H1 (cell line): ENCODE results near the gene TMEM220. TPM values are rescaled to one million over a fixed set of nuclear protein-coding genes. Genes with fewer than 3 reads are reported as not detected.

ENCODE experiments used
- CTCF ChIA-PET: fragments of 300-600 bp; sonication (Branson Sonifier 250); formaldehyde crosslinking; loops from one replicate; lab custom pipeline; 2021; ENCODE audit not compliant: partially characterized antibody; lab: Charles Lee
- POLR2A ChIA-PET: fragments of 300-600 bp; sonication (Branson Sonifier 250); formaldehyde crosslinking; loops from one replicate; lab custom pipeline; 2021; ENCODE audit warnings: inconsistent platforms; ENCODE audit not compliant: partially characterized antibody; lab: Charles Lee
- DNase-seq, 2 experiments: peaks; one replicate each; pipeline versions ENCODE4 v3.0.0 to v3.0.0-alpha.2; 2010 to 2022; ENCODE audit warnings: low spot score in 2 of 2, low read depth in 1 of 2, mixed read lengths in 1 of 2
- FAIRE-seq: peaks from 2 replicates; lab custom pipeline; 2011; peaks lifted over from hg19 to GRCh38; lab: Jason Lieb, UNC
- H2AFZ ChIP-seq: 2 replicates; pipeline ENCODE4 v1.8.1; 2012; ENCODE audit warnings: low read length, inconsistent platforms
- H2AK5ac ChIP-seq: 2 replicates; pipeline ENCODE4 v1.6.1; 2013; ENCODE audit warnings: low read depth, low read length
- H2BK120ac ChIP-seq: replicated peaks from 2 replicates; pipeline ENCODE3; 2013; ENCODE audit warnings: low read depth, low read length, inconsistent platforms
- H2BK12ac ChIP-seq: 2 replicates; pipeline ENCODE4 v1.6.1; 2013; ENCODE audit warnings: low read depth, low read length
- H2BK15ac ChIP-seq: 2 replicates; pipeline ENCODE4 v1.6.1; 2013; ENCODE audit warnings: low read length
- H2BK20ac ChIP-seq: 2 replicates; pipeline ENCODE4 v1.6.1; 2013; ENCODE audit warnings: low read length
- H2BK5ac ChIP-seq: 2 replicates; pipeline ENCODE4 v1.6.1; 2013; ENCODE audit warnings: low read depth, low read length
- H3K14ac ChIP-seq: 2 replicates; pipeline ENCODE4 v1.6.1; 2013; ENCODE audit warnings: inconsistent platforms; ENCODE audit not compliant: insufficient read length
- H3K18ac ChIP-seq: 2 replicates; pipeline ENCODE4 v1.6.1; 2013; ENCODE audit warnings: low read length; ENCODE audit errors: extremely low read depth
- H3K23ac ChIP-seq: 2 replicates; pipeline ENCODE4 v1.6.1; 2013; ENCODE audit warnings: inconsistent platforms; ENCODE audit not compliant: insufficient read length
- H3K23me2 ChIP-seq: 2 replicates; pipeline ENCODE4 v1.6.1; 2013; ENCODE audit warnings: low read depth, low read length
- H3K27ac ChIP-seq: 2 replicates; pipeline ENCODE4 v1.6.1; 2011; ENCODE audit warnings: low read depth, low read length, inconsistent platforms
- H3K27me3 ChIP-seq, 4 experiments: replicated peaks in 1 of 4; 1 replicate in 1 of 4; 2 replicates in 3 of 4; pipeline versions ENCODE4 v1.6.1 to v1.8.1; 2011 to 2013; ENCODE audit warnings: low read length in 3 of 4, mild to moderate bottlenecking in 3 of 4, inconsistent platforms in 2 of 4, mixed read lengths in 2 of 4, moderate library complexity in 1 of 4; ENCODE audit not compliant: control insufficient read depth in 3 of 4, insufficient read depth in 3 of 4; ENCODE audit errors: extremely low read depth in 1 of 4
- H3K36me3 ChIP-seq, 4 experiments: 2 replicates each; pipeline versions ENCODE4 v1.6.1 to v1.8.1; 2011 to 2013; ENCODE audit warnings: mild to moderate bottlenecking in 4 of 4, low read length in 3 of 4, moderate library complexity in 2 of 4, control low read depth in 1 of 4, inconsistent platforms in 1 of 4; ENCODE audit not compliant: insufficient read depth in 4 of 4, control insufficient read depth in 2 of 4
- H3K4ac ChIP-seq: replicated peaks from 2 replicates; pipeline ENCODE3; 2013; ENCODE audit warnings: low read length, low read depth, mixed read lengths, inconsistent platforms; ENCODE audit not compliant: insufficient read length
- H3K4me1 ChIP-seq, 4 experiments: replicated peaks in 1 of 4; 1 replicate in 1 of 4; 2 replicates in 3 of 4; pipeline versions ENCODE4 v1.6.1 to v1.8.1; 2011 to 2013; ENCODE audit warnings: low read length in 3 of 4, inconsistent platforms in 2 of 4, mixed read lengths in 1 of 4; ENCODE audit not compliant: insufficient read depth in 4 of 4, control insufficient read depth in 3 of 4
- H3K4me2 ChIP-seq, 2 experiments: 2 replicates each; pipeline versions ENCODE4 v1.6.1 to v1.8.1; 2011 to 2013; ENCODE audit warnings: low read depth in 2 of 2, low read length in 2 of 2, control low read depth in 1 of 2, inconsistent platforms in 1 of 2, mild to moderate bottlenecking in 1 of 2; ENCODE audit not compliant: insufficient read depth in 1 of 2
- H3K4me3 ChIP-seq, 4 experiments: fragments of 200-600, 300-600 bp in 1 of 4; sonication (generic), shearing (Covaris generic), sonication (Bioruptor Twin) in 1 of 4; 2 replicates each; pipeline versions ENCODE4 v1.5.1 to v1.8.1; 2011 to 2016; ENCODE audit warnings: low read length in 4 of 4, low read depth in 3 of 4, control low read depth in 2 of 4, inconsistent platforms in 2 of 4, mild to moderate bottlenecking in 2 of 4, mixed read lengths in 1 of 4, moderate library complexity in 1 of 4; ENCODE audit not compliant: insufficient read depth in 2 of 4; ENCODE audit errors: extremely low read depth in 1 of 4
- H3K56ac ChIP-seq: replicated peaks from 2 replicates; pipeline ENCODE3; 2013; ENCODE audit warnings: low read depth, mild to moderate bottlenecking, mixed read lengths, low read length, inconsistent platforms; ENCODE audit not compliant: insufficient read length
- H3K79me1 ChIP-seq: 2 replicates; pipeline ENCODE4 v1.6.1; 2013; ENCODE audit warnings: low read depth, low read length, control low read depth
- H3K79me2 ChIP-seq, 2 experiments: 2 replicates each; pipeline versions ENCODE4 v1.6.1 to v1.8.1; 2012 to 2013; ENCODE audit warnings: low read length in 2 of 2, mild to moderate bottlenecking in 2 of 2, inconsistent platforms in 1 of 2; ENCODE audit not compliant: insufficient read depth in 2 of 2, control insufficient read depth in 1 of 2
- H3K9ac ChIP-seq, 4 experiments: replicated peaks in 1 of 4; 1 replicate in 1 of 4; 2 replicates in 3 of 4; pipeline versions ENCODE4 v1.6.1 to v1.8.1; 2011 to 2013; ENCODE audit warnings: low read depth in 3 of 4, low read length in 3 of 4, control low read depth in 2 of 4, mild to moderate bottlenecking in 2 of 4, moderate library complexity in 2 of 4, inconsistent platforms in 1 of 4; ENCODE audit errors: extremely low read depth in 1 of 4
- H3K9me3 ChIP-seq, 2 experiments: 2 replicates each; pipeline versions ENCODE4 v1.6.1 to v1.8.1; 2012 to 2013; ENCODE audit warnings: mild to moderate bottlenecking in 2 of 2, moderate library complexity in 2 of 2, control low read depth in 1 of 2, inconsistent platforms in 1 of 2, low read depth in 1 of 2, low read length in 1 of 2, mixed read lengths in 1 of 2; ENCODE audit not compliant: insufficient read depth in 2 of 2
- H4K20me1 ChIP-seq, 2 experiments: replicated peaks in 1 of 2; 2 replicates each; pipeline versions ENCODE3 to v1.8.1; 2011 to 2013; ENCODE audit warnings: inconsistent platforms in 2 of 2, low read length in 2 of 2, mild to moderate bottlenecking in 1 of 2; ENCODE audit not compliant: insufficient read depth in 2 of 2, control insufficient read depth in 1 of 2
- H4K5ac ChIP-seq: 2 replicates; pipeline ENCODE4 v1.6.1; 2013; ENCODE audit warnings: low read length, low read depth, mixed read lengths, inconsistent platforms; ENCODE audit not compliant: insufficient read length
- H4K8ac ChIP-seq: 2 replicates; pipeline ENCODE4 v1.8.0; 2013; ENCODE audit warnings: mild to moderate bottlenecking, moderate library complexity, low read length, inconsistent platforms; ENCODE audit not compliant: insufficient read depth; ENCODE audit errors: extremely low read depth
- H4K91ac ChIP-seq: replicated peaks from 2 replicates; pipeline ENCODE3; 2013; ENCODE audit warnings: low read length, mixed read lengths, inconsistent platforms; ENCODE audit not compliant: insufficient read length
- GTF2F1 ChIP-seq: IDR thresholded peaks from 2 replicates; pipeline ENCODE4 v1.6.1; 2012; ENCODE audit warnings: low read depth, low read length, improper control_type of control experiment, borderline replicate concordance
- JUN ChIP-seq: IDR thresholded peaks from 2 replicates; pipeline ENCODE4 v1.6.1; 2011; ENCODE audit warnings: low read depth, mild to moderate bottlenecking, improper control_type of control experiment, low read length
- KDM1A ChIP-seq: fragments of 200-600, 300-600 bp; sonication (generic); IDR thresholded peaks from 2 replicates; pipeline ENCODE4 v1.7.1; 2016; ENCODE audit warnings: mild to moderate bottlenecking, low read length, borderline replicate concordance
- MAFK ChIP-seq: IDR thresholded peaks from 2 replicates; pipeline ENCODE4 v1.6.1; 2012; ENCODE audit warnings: low read depth, mild to moderate bottlenecking, improper control_type of control experiment, low read length
- POLR2A ChIP-seq, 2 experiments: IDR thresholded peaks; 1 replicate in 1 of 2; 2 replicates in 1 of 2; pipeline ENCODE4 v1.6.1; 2011; ENCODE audit warnings: low read depth in 2 of 2, low read length in 2 of 2, mild to moderate bottlenecking in 2 of 2; ENCODE audit errors: control extremely low read depth in 1 of 2
- POU5F1 ChIP-seq: IDR thresholded peaks from 2 replicates; pipeline ENCODE4 v1.6.1; 2011; ENCODE audit warnings: low read depth, mild to moderate bottlenecking, low read length, moderate library complexity
- RAD21 ChIP-seq, 2 experiments: IDR thresholded peaks in 1 of 2; conservative IDR thresholded peaks in 1 of 2; 2 replicates each; pipeline ENCODE4 v1.6.1; 2011; ENCODE audit warnings: low read depth in 2 of 2, low read length in 2 of 2, improper control_type of control experiment in 1 of 2, inconsistent platforms in 1 of 2, mild to moderate bottlenecking in 1 of 2, moderate library complexity in 1 of 2
- RFX5 ChIP-seq: IDR thresholded peaks from 2 replicates; pipeline ENCODE4 v1.6.1; 2011; ENCODE audit warnings: low read depth, low read length, improper control_type of control experiment, borderline replicate concordance
- RNF2 ChIP-seq: fragments of 200-900, 300-1000 bp; sonication (generic); IDR thresholded peaks from 2 replicates; pipeline ENCODE4 v1.7.1; 2016; ENCODE audit warnings: borderline replicate concordance, low read depth, mild to moderate bottlenecking, antibody characterized with exemption, low read length; ENCODE audit not compliant: poor library complexity, severe bottlenecking; ENCODE audit errors: missing control alignments
- SAP30 ChIP-seq: fragments of 300-600 bp; sonication (generic); IDR thresholded peaks from 2 replicates; pipeline ENCODE4 v1.7.1; 2012; ENCODE audit warnings: low read length, moderate library complexity, mild to moderate bottlenecking, inconsistent platforms; ENCODE audit not compliant: insufficient read depth, insufficient replicate concordance
- TAF1 ChIP-seq: IDR thresholded peaks from 2 replicates; pipeline ENCODE4 v1.6.1; 2011; ENCODE audit warnings: mild to moderate bottlenecking, low read depth, low read length
- TBP ChIP-seq: IDR thresholded peaks from 2 replicates; pipeline ENCODE4 v1.6.1; 2011; ENCODE audit warnings: low read depth, low read length, improper control_type of control experiment
- TCF12 ChIP-seq: IDR thresholded peaks from 2 replicates; pipeline ENCODE4 v1.6.1; 2011; ENCODE audit warnings: low read depth, mild to moderate bottlenecking, low read length
- YY1 ChIP-seq: IDR thresholded peaks from 2 replicates; pipeline ENCODE4 v1.6.1; 2011; ENCODE audit warnings: low read depth, mild to moderate bottlenecking, low read length
- WGBS, 2 experiments: shearing (Covaris generic) in 1 of 2; methylation state at CpG; one replicate each; pipeline versions ENCODE4 v1.1.6 to v1.1.7; 2013 to 2015; ENCODE audit warnings: low lambda C conversion rate in 2 of 2, mixed read lengths in 2 of 2, inconsistent platforms in 1 of 2, low coverage in 1 of 2, missing lambda C conversion rate in 1 of 2; ENCODE audit not compliant: insufficient replicate concordance in 2 of 2, insufficient coverage in 1 of 2, insufficient read length in 1 of 2; ENCODE audit errors: extremely low coverage in 1 of 2, missing lambda C conversion rate in 1 of 2; 5-methylcytosine and 5-hydroxymethylcytosine counted together
- polyA plus RNA-seq, 7 experiments: library from polyadenylated mRNA; depleted of rRNA in 3 of 7; stranded (reverse) in 5 of 7; unstranded in 2 of 7; fragments of >200 nt in 5 of 7; fragments of 200-250 nt in 2 of 7; gene quantifications; 1 replicate in 5 of 7; 2 replicates in 1 of 7; 4 replicates in 1 of 7; pipeline versions ENCODE4 v1.2.1 to v1.2.3, GENCODE V29; 2011 to 2013; ENCODE audit warnings: missing spikeins in 2 of 7, mixed read lengths in 2 of 7
- total RNA-seq: library from RNA; stranded (reverse); fragmentation: NEBNext Ultra II Directional; extraction: Animal tissue kit (Norgen Biotek cat#: 25700); gene quantifications from 2 replicates; pipeline ENCODE4 v1.2.1, GENCODE V29; 2021

TMEM220 gene
- total and polyA plus RNA-seq, 2 of the 8 experiments (the other 6 are each of a cell fraction or from before 2014, with no cell fraction given): 3.8 to 4.1 TPM

- Histone ChIP-seq H3K18ac (no peak overlapping the region), H4K91ac (no peak overlapping the region), H2BK120ac (no peak overlapping the region), H3K23ac (no peak overlapping the region), H4K8ac (no peak overlapping the region), H3K9ac (no peak overlapping the region), H3K14ac (no peak overlapping the region), H4K5ac (no peak overlapping the region), H3K36me3 (no peaks in the 10 kb centered on the region), H2AK5ac (no peak overlapping the region), H3K23me2 (no peaks in the 10 kb centered on the region), H3K56ac (no peak overlapping the region), H3K79me1 (no peaks in the 10 kb centered on the region), H3K9me3 (no peaks in the 10 kb centered on the region), H3K4me3 (no peak overlapping the region), H4K20me1 (peaks cover 0 to 2% of the 10 kb centered on the region in 2 experiments), H3K79me2 (no peaks in the 10 kb centered on the region), H3K27ac (no peak overlapping the region), H2BK20ac (no peak overlapping the region), H3K4ac (no peak overlapping the region), H2AFZ (no peak overlapping the region), H2BK15ac (no peak overlapping the region), H2BK5ac (no peak overlapping the region), H3K27me3 (no peaks in the 10 kb centered on the region), H2BK12ac (no peak overlapping the region), H3K4me2 (no peak overlapping the region), H3K4me1 (no peaks in the 10 kb centered on the region)
- FAIRE-seq (no peak), DNase-seq (no peak)
- WGBS, 2 experiments: 81% methylated on average over 9 of the region's 9 CpGs; no CpG with 5 or more reads in 1 of the 2 experiments
- ChIA-PET CTCF (interaction anchor here (0.7 to 2.7 kb wide), 7 partner anchors 11 to 35 kb away, joined by 3 to 10 read pairs (median 6); no protein-coding TSS in a partner anchor), POLR2A (interaction anchor here (1.5 kb wide), 1 partner anchor 8 kb away, joined by 4 read pairs; no protein-coding TSS in a partner anchor)
- TF ChIP-seq RNF2 (no peak), MAFK (no peak), GTF2F1 (no peak), JUN (no peak), RFX5 (no peak), TBP (no peak), SAP30 (no peak), TCF12 (no peak), KDM1A (no peak), YY1 (no peak), TAF1 (no peak), RAD21 (IDR thresholded peaks at IDR 0.05 in 1 of 2, conservative IDR thresholded peaks at IDR 0.05 in 1 of 2; ENCODE audit: low read depth in 2 of 2, low read length in 2 of 2) (no peak), POLR2A (IDR thresholded peaks at IDR 0.05; ENCODE audit: control extremely low read depth in 1 of 2, low read depth in 2 of 2, low read length in 2 of 2) (no peak), POU5F1 (no peak)
Observed at GRCh38 chr17:10664571-10664970, 65.3 kb downstream of the TMEM220 start.
